Loucy (cell line): ENCODE measurements around the gene RP9.
A peak's percentile ranks its signal among the peaks of the same experiment; 100 is the strongest.

Experiments
- H2AFZ ChIP-seq: fragments of 200-600 bp; sonication (generic); 2 replicates; pipeline ENCODE4 v1.6.0; 2016; ENCODE audit warnings: antibody characterized with exemption, mild to moderate bottlenecking, low read length, moderate library complexity
- H3F3A ChIP-seq: fragments of 200-600 bp; 2 replicates; pipeline ENCODE4 v1.6.0; 2016; ENCODE audit warnings: antibody characterized with exemption, low read depth, mild to moderate bottlenecking
- H3K27me3 ChIP-seq: fragments of 200-600 bp; sonication (generic); 2 replicates; pipeline ENCODE4 v1.6.1; 2014; ENCODE audit warnings: low read length, mild to moderate bottlenecking; ENCODE audit not compliant: insufficient read depth, poor library complexity, severe bottlenecking
- H3K36me3 ChIP-seq: fragments of 200-600 bp; sonication (generic); 2 replicates; pipeline ENCODE4 v1.6.1; 2016; ENCODE audit warnings: low read length; ENCODE audit not compliant: insufficient read depth
- H3K4me1 ChIP-seq: fragments of 200-600 bp; sonication (generic); 2 replicates; pipeline ENCODE4 v1.5.1; 2014; ENCODE audit warnings: low read length, mild to moderate bottlenecking; ENCODE audit not compliant: insufficient read depth, poor library complexity, severe bottlenecking
- H3K4me2 ChIP-seq: fragments of 200-600 bp; sonication (generic); 2 replicates; pipeline ENCODE4 v1.6.0; 2014; ENCODE audit warnings: antibody characterized with exemption, low read length, low read depth, mild to moderate bottlenecking; ENCODE audit not compliant: poor library complexity, severe bottlenecking
- H3K4me3 ChIP-seq: fragments of 200-600 bp; sonication (generic); 2 replicates; pipeline ENCODE4 v1.5.1; 2014; ENCODE audit warnings: low read length, mild to moderate bottlenecking, mixed read lengths; ENCODE audit not compliant: poor library complexity, severe bottlenecking
- H3K79me2 ChIP-seq: fragments of 200-600 bp; sonication (generic); 2 replicates; pipeline ENCODE4 v1.6.1; 2014; ENCODE audit warnings: low read length; ENCODE audit not compliant: insufficient read depth
- H3K9ac ChIP-seq: fragments of 200-600 bp; sonication (generic); 2 replicates; pipeline ENCODE4 v1.6.0; 2014; ENCODE audit warnings: mild to moderate bottlenecking, low read depth, low read length, moderate library complexity; ENCODE audit not compliant: poor library complexity, severe bottlenecking
- H3K9me2 ChIP-seq: fragments of 200-600 bp; sonication (generic); replicated peaks from 2 replicates; pipeline ENCODE4 v1.6.1; 2016; ENCODE audit warnings: low read depth, low read length, mixed read lengths
- H3K9me3 ChIP-seq: fragments of 200-600 bp; sonication (generic); 2 replicates; pipeline ENCODE4 v1.6.1; 2014; ENCODE audit warnings: mild to moderate bottlenecking, antibody characterized with exemption, low read length, low read depth; ENCODE audit not compliant: insufficient read depth
- H4K20me1 ChIP-seq: fragments of 200-600 bp; sonication (generic); 2 replicates; pipeline ENCODE4 v1.6.0; 2014; ENCODE audit warnings: antibody characterized with exemption, low read length, mild to moderate bottlenecking; ENCODE audit not compliant: insufficient read depth, poor library complexity, severe bottlenecking
- EZH2phosphoT487 ChIP-seq: fragments of 200-600 bp; IDR thresholded peaks from 2 replicates; pipeline ENCODE4 v1.6.1; 2018; ENCODE audit warnings: antibody characterized with exemption, mild to moderate bottlenecking, moderate library complexity, borderline replicate concordance
- TF ChIP-seq, protein P1 (sequence below): fragments of 200-600 bp; sonication (generic); conservative IDR thresholded peaks from 2 replicates; pipeline ENCODE4 v1.5.1; 2014; ENCODE audit warnings: mild to moderate bottlenecking, antibody characterized with exemption, low read length

The RP9 gene

DNA sequence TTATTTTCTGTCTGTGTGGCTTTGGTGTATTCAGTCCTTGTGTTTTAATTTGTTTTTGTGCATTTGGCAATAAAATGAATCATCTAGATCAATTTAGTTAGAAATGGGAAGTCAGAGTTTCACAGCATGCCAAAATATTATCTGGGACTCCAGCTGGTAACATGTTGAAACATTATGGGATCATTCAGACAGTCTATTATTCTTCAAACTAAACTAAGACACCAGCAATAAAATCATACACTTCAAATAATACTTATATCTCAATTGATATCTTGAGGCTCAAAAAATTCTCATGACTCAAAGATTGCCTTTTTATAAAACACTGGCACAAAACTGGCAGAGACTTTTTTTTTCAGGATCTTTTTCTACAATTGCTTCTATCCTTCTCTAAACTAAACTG lies 5.8 kb upstream of the RP9 start:
- H2AFZ ChIP-seq: no peak overlapping the region
- H3F3A ChIP-seq: no peaks in the 10 kb centered on the region
- H4K20me1 ChIP-seq: no peaks in the 10 kb centered on the region
- no peak for TF ChIP-seq EZH2phosphoT487
- TF ChIP-seq, protein P1, sequence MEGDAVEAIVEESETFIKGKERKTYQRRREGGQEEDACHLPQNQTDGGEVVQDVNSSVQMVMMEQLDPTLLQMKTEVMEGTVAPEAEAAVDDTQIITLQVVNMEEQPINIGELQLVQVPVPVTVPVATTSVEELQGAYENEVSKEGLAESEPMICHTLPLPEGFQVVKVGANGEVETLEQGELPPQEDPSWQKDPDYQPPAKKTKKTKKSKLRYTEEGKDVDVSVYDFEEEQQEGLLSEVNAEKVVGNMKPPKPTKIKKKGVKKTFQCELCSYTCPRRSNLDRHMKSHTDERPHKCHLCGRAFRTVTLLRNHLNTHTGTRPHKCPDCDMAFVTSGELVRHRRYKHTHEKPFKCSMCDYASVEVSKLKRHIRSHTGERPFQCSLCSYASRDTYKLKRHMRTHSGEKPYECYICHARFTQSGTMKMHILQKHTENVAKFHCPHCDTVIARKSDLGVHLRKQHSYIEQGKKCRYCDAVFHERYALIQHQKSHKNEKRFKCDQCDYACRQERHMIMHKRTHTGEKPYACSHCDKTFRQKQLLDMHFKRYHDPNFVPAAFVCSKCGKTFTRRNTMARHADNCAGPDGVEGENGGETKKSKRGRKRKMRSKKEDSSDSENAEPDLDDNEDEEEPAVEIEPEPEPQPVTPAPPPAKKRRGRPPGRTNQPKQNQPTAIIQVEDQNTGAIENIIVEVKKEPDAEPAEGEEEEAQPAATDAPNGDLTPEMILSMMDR: no peak
- H3K4me3 ChIP-seq: no peak overlapping the region
- H3K9me2 ChIP-seq: no peaks in the 10 kb centered on the region
- H3K9me3 ChIP-seq: no peaks in the 10 kb centered on the region
- H3K4me2 ChIP-seq: no peak overlapping the region
- H3K79me2 ChIP-seq: no peaks in the 10 kb centered on the region
- peaks cover 1% of the 10 kb centered on the region for H3K4me1 ChIP-seq
- H3K36me3 ChIP-seq: no peaks in the 10 kb centered on the region
- no peaks in the 10 kb centered on the region for H3K27me3 ChIP-seq
- no peak overlapping the region for H3K9ac ChIP-seq

DNA sequence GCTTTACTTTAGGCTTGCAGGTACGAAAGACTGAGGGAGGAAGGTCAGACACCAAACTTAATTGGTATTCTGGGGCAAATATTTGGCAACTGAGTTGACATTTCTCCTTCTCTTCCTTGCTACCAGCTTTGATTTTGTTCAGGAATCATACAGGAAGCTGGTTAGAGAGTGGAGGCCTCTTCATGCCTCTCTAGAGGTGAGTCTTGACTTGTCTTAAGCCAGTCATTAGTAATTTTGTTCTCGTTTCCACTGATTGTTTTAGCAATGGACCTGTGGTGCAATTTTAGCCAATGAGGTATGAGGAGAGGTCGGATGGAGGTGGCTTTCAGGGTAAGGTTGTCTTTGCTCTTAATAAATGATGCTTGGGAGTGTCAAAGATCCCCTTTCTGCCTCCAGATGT lies 2.4 kb upstream of the RP9 start:
- Histone ChIP-seq H3K27me3 (no peaks in the 10 kb centered on the region), H3K4me2 (no peak overlapping the region), H3K9me3 (no peaks in the 10 kb centered on the region), H2AFZ (no peak overlapping the region), H4K20me1 (peaks cover 19% of the 10 kb centered on the region), H3K79me2 (peaks cover 25% of the 10 kb centered on the region), H3K9me2 (no peaks in the 10 kb centered on the region), H3K4me3 (no peak overlapping the region), H3K9ac (no peak overlapping the region), H3K36me3 (no peaks in the 10 kb centered on the region), H3K4me1 (peaks cover 21% of the 10 kb centered on the region), H3F3A (no peaks in the 10 kb centered on the region)
- no peak for TF ChIP-seq EZH2phosphoT487
- TF ChIP-seq, protein P1: no peak

DNA sequence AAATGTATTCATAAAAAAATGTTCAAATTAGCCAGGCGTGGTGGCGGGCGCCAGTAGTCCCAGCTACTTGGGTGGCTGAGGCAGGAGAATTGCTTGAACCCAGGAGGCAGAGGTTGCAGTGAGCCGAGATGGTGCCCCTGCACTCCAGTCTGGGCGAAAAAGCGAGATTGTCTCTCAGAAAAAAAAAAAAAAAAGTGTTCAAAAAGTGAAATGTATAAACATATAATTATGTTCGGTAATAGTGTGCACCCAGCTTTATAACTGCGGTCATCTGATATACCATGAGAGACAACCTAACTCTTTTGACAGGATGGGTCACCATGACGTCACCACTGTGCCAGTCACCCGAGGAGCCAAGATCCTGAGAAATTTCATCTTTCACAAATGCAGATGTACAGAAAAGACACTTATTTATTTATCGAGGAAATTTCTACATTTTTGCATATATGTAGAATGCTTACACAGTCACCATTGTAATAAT lies 594 bp upstream of the RP9 start:
- Histone ChIP-seq H3K79me2 (peaks cover 42% of the 10 kb centered on the region), H3K9ac (no peak overlapping the region), H3K4me2 (peak overlapping the region; percentile 76), H3K4me1 (peaks cover 33% of the 10 kb centered on the region), H3K36me3 (no peaks in the 10 kb centered on the region), H4K20me1 (peaks cover 34% of the 10 kb centered on the region), H3F3A (no peaks in the 10 kb centered on the region), H3K27me3 (no peaks in the 10 kb centered on the region), H2AFZ (peak overlapping the region; percentile 86), H3K9me2 (no peaks in the 10 kb centered on the region), H3K4me3 (peak overlapping the region; percentile 73), H3K9me3 (no peaks in the 10 kb centered on the region)
- TF ChIP-seq, protein P1: no peak; the same call in 1 of the 2 replicates
- no peak for TF ChIP-seq EZH2phosphoT487
